HL-60 (cell line): ENCODE results near the gene ZBTB40.

ENCODE experiments used
- GABPA ChIP-seq: IDR thresholded peaks from 2 replicates; pipeline ENCODE4 v1.6.1; 2012; ENCODE audit warnings: low read depth
- POLR2AphosphoS5 ChIP-seq: IDR thresholded peaks from 2 replicates; pipeline ENCODE4 v1.6.1; 2012; ENCODE audit warnings: low read depth
- SPI1 ChIP-seq: IDR thresholded peaks from 2 replicates; pipeline ENCODE4 v1.6.1; 2012; ENCODE audit warnings: low read depth, mild to moderate bottlenecking, borderline replicate concordance
- TF ChIP-seq, protein P1 (sequence below): IDR thresholded peaks from one replicate; pipeline ENCODE4 v1.5.1; 2011; ENCODE audit warnings: low read length, control low read depth, inconsistent platforms; ENCODE audit not compliant: insufficient read depth
- TF ChIP-seq, protein P2 (sequence below): IDR thresholded peaks from 2 replicates; pipeline ENCODE4 v1.6.1; 2012; ENCODE audit warnings: low read depth; ENCODE audit not compliant: insufficient replicate concordance

DNA sequence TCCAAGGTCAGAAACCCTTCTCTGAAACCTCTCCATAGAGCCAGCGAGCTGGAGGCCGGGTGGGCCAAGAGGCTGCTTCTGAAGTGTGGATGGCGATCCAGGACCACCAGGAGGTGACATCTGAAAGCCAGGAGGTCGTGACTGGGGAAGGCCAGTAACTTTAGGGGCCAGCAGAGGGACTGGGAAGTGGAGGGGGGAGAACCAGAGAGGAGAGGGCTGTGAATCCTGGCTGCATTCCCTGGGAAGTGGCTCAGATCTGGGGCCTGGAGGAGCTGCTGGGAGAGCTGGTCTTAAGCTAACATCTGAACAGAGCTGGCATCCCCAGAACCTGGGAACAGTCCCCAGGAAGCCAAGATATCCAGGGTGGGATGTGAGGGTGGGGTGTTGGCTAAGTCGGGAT lies 100.4 kb downstream of the ZBTB40 start:
- TF ChIP-seq, protein P1, sequence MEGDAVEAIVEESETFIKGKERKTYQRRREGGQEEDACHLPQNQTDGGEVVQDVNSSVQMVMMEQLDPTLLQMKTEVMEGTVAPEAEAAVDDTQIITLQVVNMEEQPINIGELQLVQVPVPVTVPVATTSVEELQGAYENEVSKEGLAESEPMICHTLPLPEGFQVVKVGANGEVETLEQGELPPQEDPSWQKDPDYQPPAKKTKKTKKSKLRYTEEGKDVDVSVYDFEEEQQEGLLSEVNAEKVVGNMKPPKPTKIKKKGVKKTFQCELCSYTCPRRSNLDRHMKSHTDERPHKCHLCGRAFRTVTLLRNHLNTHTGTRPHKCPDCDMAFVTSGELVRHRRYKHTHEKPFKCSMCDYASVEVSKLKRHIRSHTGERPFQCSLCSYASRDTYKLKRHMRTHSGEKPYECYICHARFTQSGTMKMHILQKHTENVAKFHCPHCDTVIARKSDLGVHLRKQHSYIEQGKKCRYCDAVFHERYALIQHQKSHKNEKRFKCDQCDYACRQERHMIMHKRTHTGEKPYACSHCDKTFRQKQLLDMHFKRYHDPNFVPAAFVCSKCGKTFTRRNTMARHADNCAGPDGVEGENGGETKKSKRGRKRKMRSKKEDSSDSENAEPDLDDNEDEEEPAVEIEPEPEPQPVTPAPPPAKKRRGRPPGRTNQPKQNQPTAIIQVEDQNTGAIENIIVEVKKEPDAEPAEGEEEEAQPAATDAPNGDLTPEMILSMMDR: no peak
- TF ChIP-seq, protein P2, sequence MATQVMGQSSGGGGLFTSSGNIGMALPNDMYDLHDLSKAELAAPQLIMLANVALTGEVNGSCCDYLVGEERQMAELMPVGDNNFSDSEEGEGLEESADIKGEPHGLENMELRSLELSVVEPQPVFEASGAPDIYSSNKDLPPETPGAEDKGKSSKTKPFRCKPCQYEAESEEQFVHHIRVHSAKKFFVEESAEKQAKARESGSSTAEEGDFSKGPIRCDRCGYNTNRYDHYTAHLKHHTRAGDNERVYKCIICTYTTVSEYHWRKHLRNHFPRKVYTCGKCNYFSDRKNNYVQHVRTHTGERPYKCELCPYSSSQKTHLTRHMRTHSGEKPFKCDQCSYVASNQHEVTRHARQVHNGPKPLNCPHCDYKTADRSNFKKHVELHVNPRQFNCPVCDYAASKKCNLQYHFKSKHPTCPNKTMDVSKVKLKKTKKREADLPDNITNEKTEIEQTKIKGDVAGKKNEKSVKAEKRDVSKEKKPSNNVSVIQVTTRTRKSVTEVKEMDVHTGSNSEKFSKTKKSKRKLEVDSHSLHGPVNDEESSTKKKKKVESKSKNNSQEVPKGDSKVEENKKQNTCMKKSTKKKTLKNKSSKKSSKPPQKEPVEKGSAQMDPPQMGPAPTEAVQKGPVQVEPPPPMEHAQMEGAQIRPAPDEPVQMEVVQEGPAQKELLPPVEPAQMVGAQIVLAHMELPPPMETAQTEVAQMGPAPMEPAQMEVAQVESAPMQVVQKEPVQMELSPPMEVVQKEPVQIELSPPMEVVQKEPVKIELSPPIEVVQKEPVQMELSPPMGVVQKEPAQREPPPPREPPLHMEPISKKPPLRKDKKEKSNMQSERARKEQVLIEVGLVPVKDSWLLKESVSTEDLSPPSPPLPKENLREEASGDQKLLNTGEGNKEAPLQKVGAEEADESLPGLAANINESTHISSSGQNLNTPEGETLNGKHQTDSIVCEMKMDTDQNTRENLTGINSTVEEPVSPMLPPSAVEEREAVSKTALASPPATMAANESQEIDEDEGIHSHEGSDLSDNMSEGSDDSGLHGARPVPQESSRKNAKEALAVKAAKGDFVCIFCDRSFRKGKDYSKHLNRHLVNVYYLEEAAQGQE: no peak
- TF ChIP-seq POLR2AphosphoS5 (no peak), GABPA (no peak), SPI1 (no peak)
